CD8-positive, alpha-beta memory T cell (primary cell): ENCODE measurements around the gene ATAD3C. TPM values are rescaled to one million over a fixed set of nuclear protein-coding genes. Genes with fewer than 3 reads are reported as not detected.
"Not testable (repeated sequence)": the region's sequence is repeated elsewhere in the genome, so short reads cannot be mapped to it uniquely, and the experiment has no call there.

ENCODE experiments used
- CTCF ChIA-PET: fragments of 350-600 bp; sonication (Branson Sonifier 250); formaldehyde crosslinking; loops from one replicate; lab custom pipeline; 2021; ENCODE audit warnings: antibody characterized with exemption; lab: Charles Lee
- POLR2A ChIA-PET: fragments of 350-600 bp; sonication (Branson Sonifier 250); formaldehyde crosslinking; loops from one replicate; lab custom pipeline; 2021; ENCODE audit warnings: antibody characterized with exemption; lab: Charles Lee
- DNase-seq, 5 donors: peaks; one replicate each; pipeline versions ENCODE4 v3.0.0 to v3.0.0-alpha.2; 2020 to 2022; ENCODE audit warnings: mixed read lengths in 1 of 5
- H3K27ac ChIP-seq: one replicate; pipeline ENCODE4 v1.7.0; 2013; ENCODE audit warnings: low read depth, mild to moderate bottlenecking, low read length, moderate library complexity
- H3K27me3 ChIP-seq: 2 replicates; pipeline ENCODE4 v1.7.0; 2013; ENCODE audit warnings: low read length, mild to moderate bottlenecking; ENCODE audit not compliant: insufficient read depth, poor library complexity, severe bottlenecking
- H3K36me3 ChIP-seq: 2 replicates; pipeline ENCODE4 v1.7.0; 2013; ENCODE audit warnings: mild to moderate bottlenecking, low read length, moderate library complexity; ENCODE audit not compliant: insufficient read depth
- H3K4me1 ChIP-seq: 2 replicates; pipeline ENCODE4 v1.7.0; 2013; ENCODE audit warnings: mild to moderate bottlenecking, low read length, moderate library complexity; ENCODE audit not compliant: insufficient read depth
- H3K4me3 ChIP-seq: 2 replicates; pipeline ENCODE4 v1.7.0; 2013; ENCODE audit warnings: mild to moderate bottlenecking, low read length
- H3K9me3 ChIP-seq: 2 replicates; pipeline ENCODE4 v1.7.0; 2013; ENCODE audit warnings: mild to moderate bottlenecking, low read length
- H3K27ac Mint-ChIP-seq, 8 donors: one replicate each; pipeline ENCODE4 v1.8.0; 2020 to 2021; ENCODE audit warnings: mixed read lengths in 8 of 8, mild to moderate bottlenecking in 6 of 8, inconsistent platforms in 3 of 8, moderate library complexity in 3 of 8
- H3K27me3 Mint-ChIP-seq, 2 donors: one replicate each; pipeline ENCODE4 v1.8.0; 2020 to 2021; ENCODE audit warnings: mixed read lengths in 2 of 2, mild to moderate bottlenecking in 1 of 2, moderate library complexity in 1 of 2
- H3K36me3 Mint-ChIP-seq, 3 donors: one replicate each; pipeline ENCODE4 v1.8.0; 2020 to 2021; ENCODE audit warnings: mixed read lengths in 3 of 3, inconsistent platforms in 1 of 3, mild to moderate bottlenecking in 1 of 3
- H3K4me1 Mint-ChIP-seq, 3 donors: one replicate each; pipeline ENCODE4 v1.8.0; 2020 to 2021; ENCODE audit warnings: mixed read lengths in 3 of 3, inconsistent platforms in 1 of 3, mild to moderate bottlenecking in 1 of 3
- H3K4me3 Mint-ChIP-seq, 7 donors: one replicate each; pipeline ENCODE4 v1.8.0; 2020 to 2021; ENCODE audit warnings: mixed read lengths in 7 of 7, mild to moderate bottlenecking in 6 of 7, moderate library complexity in 4 of 7, inconsistent platforms in 2 of 7
- H3K9me3 Mint-ChIP-seq, 5 donors: one replicate each; pipeline ENCODE4 v1.8.0; 2020 to 2022; ENCODE audit warnings: mixed read lengths in 5 of 5, mild to moderate bottlenecking in 3 of 5, moderate library complexity in 2 of 5, inconsistent platforms in 1 of 5
- polyA plus RNA-seq: library from polyadenylated mRNA; unstranded; fragments of 300-500 nt; fragmentation: Illumina TruSeq; gene quantifications from one replicate; pipeline ENCODE4 v1.2.3, GENCODE V29; 2021
- total RNA-seq, 2 experiments: library from RNA; stranded (reverse); gene quantifications; one replicate each; pipeline ENCODE4 v1.2.3, GENCODE V29; 2021

Gene ATAD3C
- total and polyA plus RNA-seq, 3 experiments from 2014 or later, result 0.53 to 4.3 (median 1.9) TPM

DNA sequence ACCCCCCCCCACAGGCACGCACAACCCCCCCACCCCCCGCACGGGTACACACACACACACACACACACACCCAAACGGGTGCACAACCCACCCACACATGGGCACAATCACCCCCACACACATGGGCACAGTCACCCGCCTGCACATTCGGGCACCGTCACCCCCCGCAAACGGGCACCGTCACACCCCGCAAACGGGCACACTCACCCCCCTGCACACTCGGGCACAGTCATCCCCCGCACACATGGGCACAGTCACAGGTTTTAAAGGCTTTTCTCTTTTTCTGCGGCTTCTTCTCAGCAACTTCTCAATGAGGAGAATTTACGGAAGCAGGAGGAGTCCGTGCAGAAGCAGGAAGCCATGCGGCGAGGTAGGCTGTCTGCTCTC lies 69.1 kb downstream of the ATAD3C start:
- H3K27ac Mint-ChIP-seq, H3K27ac ChIP-seq, H3K4me1 Mint-ChIP-seq, H3K9me3 Mint-ChIP-seq, H3K27me3 ChIP-seq, H3K9me3 ChIP-seq, POLR2A ChIA-PET, CTCF ChIA-PET, H3K4me3 ChIP-seq, H3K36me3 ChIP-seq, DNase-seq, H3K4me1 ChIP-seq, H3K4me3 Mint-ChIP-seq, H3K27me3 Mint-ChIP-seq: not testable (repeated sequence)
- peaks cover 0 to 42% (median 8%) of the 10 kb centered on the region in 3 donors for H3K36me3 Mint-ChIP-seq

Other genes with a start within 250 kb of the ATAD3C start
- 10 to 100 TPM; 91.0 to 97.1 TPM for gene TNFRSF18, start 243.1 kb upstream of the ATAD3C start, total RNA-seq
- gene TNFRSF18, start 243.1 kb upstream of the ATAD3C start, polyA plus RNA-seq, result 2.0 TPM
- 100 to 1,000 TPM; 180 to 193 TPM for gene TNFRSF4, start 235.5 kb upstream of the ATAD3C start, total RNA-seq
- 1.9 TPM for gene TNFRSF4, start 235.5 kb upstream of the ATAD3C start, polyA plus RNA-seq
- gene SDF4, start 217.7 kb upstream of the ATAD3C start, total RNA-seq, result 100 to 1,000 TPM; 158 to 169 TPM
- gene SDF4, start 217.7 kb upstream of the ATAD3C start, polyA plus RNA-seq, result 108 TPM
- gene B3GALT6, start 217.5 kb upstream of the ATAD3C start, total RNA-seq, result 10 to 100 TPM; 23.7 to 24.1 TPM
- 16.4 TPM for gene B3GALT6, start 217.5 kb upstream of the ATAD3C start, polyA plus RNA-seq
- 1 to 10 TPM in 1 of 2 experiments, under 1 TPM in 1; 0.51 to 1.1 TPM for gene C1QTNF12, start 203.0 kb upstream of the ATAD3C start, total RNA-seq
- gene C1QTNF12, start 203.0 kb upstream of the ATAD3C start, polyA plus RNA-seq, result not detected
- gene UBE2J2, start 175.8 kb upstream of the ATAD3C start, total RNA-seq, result 10 to 100 TPM; 76.7 to 79.3 TPM
- 79.7 TPM for gene UBE2J2, start 175.8 kb upstream of the ATAD3C start, polyA plus RNA-seq
- gene SCNN1D, start 169.3 kb upstream of the ATAD3C start, total RNA-seq, result 1 to 10 TPM; 2.9 to 5.0 TPM
- 0.09 TPM for gene SCNN1D, start 169.3 kb upstream of the ATAD3C start, polyA plus RNA-seq
- gene ACAP3, start 141.8 kb upstream of the ATAD3C start, total RNA-seq, result 10 to 100 TPM; 36.4 to 38.8 TPM
- 6.9 TPM for gene ACAP3, start 141.8 kb upstream of the ATAD3C start, polyA plus RNA-seq
- gene PUSL1, start 141.1 kb upstream of the ATAD3C start, total RNA-seq, result 10 to 100 TPM; 32.9 to 34.3 TPM
- gene PUSL1, start 141.1 kb upstream of the ATAD3C start, polyA plus RNA-seq, result 22.0 TPM
- 100 to 1,000 TPM; 117 to 118 TPM for gene INTS11, start 125.0 kb upstream of the ATAD3C start, total RNA-seq
- gene INTS11, start 125.0 kb upstream of the ATAD3C start, polyA plus RNA-seq, result 70.5 TPM
- 10 to 100 TPM; 17.6 to 18.3 TPM for gene CPTP, start 124.9 kb upstream of the ATAD3C start, total RNA-seq
- 23.6 TPM for gene CPTP, start 124.9 kb upstream of the ATAD3C start, polyA plus RNA-seq
- gene TAS1R3, start 118.4 kb upstream of the ATAD3C start, total RNA-seq, result under 1 TPM; 0.53 to 0.62 TPM
- 0.28 TPM for gene TAS1R3, start 118.4 kb upstream of the ATAD3C start, polyA plus RNA-seq
- gene DVL1, start 100.3 kb upstream of the ATAD3C start, total RNA-seq, result 10 to 100 TPM; 39.7 to 41.1 TPM
- gene DVL1, start 100.3 kb upstream of the ATAD3C start, polyA plus RNA-seq, result 1.6 TPM
- under 1 TPM; 0.26 to 0.29 TPM for gene MXRA8, start 91.1 kb upstream of the ATAD3C start, total RNA-seq
- 0.61 TPM for gene MXRA8, start 91.1 kb upstream of the ATAD3C start, polyA plus RNA-seq
- 100 to 1,000 TPM; 159 to 169 TPM for gene AURKAIP1, start 74.5 kb upstream of the ATAD3C start, total RNA-seq
- gene AURKAIP1, start 74.5 kb upstream of the ATAD3C start, polyA plus RNA-seq, result 157 TPM
- 100 to 1,000 TPM; 119 to 124 TPM for gene CCNL2, start 50.4 kb upstream of the ATAD3C start, total RNA-seq
- 29.0 TPM for gene CCNL2, start 50.4 kb upstream of the ATAD3C start, polyA plus RNA-seq
- gene MRPL20, start 42.4 kb upstream of the ATAD3C start, total RNA-seq, result 100 to 1,000 TPM; 206 to 208 TPM
- gene MRPL20, start 42.4 kb upstream of the ATAD3C start, polyA plus RNA-seq, result 198 TPM
- not detected for gene ANKRD65, start 28.4 kb upstream of the ATAD3C start, total RNA-seq
- not detected for gene ANKRD65, start 28.4 kb upstream of the ATAD3C start, polyA plus RNA-seq
- gene VWA1, start 14.0 kb upstream of the ATAD3C start, total RNA-seq, result under 1 TPM in 1 of 2 experiments, not detected in 1; 0.31 TPM
- not detected for gene VWA1, start 14.0 kb upstream of the ATAD3C start, polyA plus RNA-seq
- 10 to 100 TPM; 81.6 to 86.6 TPM for gene ATAD3B, start 22.1 kb downstream of the ATAD3C start, total RNA-seq
- 7.9 TPM for gene ATAD3B, start 22.1 kb downstream of the ATAD3C start, polyA plus RNA-seq
- gene ATAD3A, start 62.5 kb downstream of the ATAD3C start, total RNA-seq, result 10 to 100 TPM; 97.4 to 98.7 TPM
- gene ATAD3A, start 62.5 kb downstream of the ATAD3C start, polyA plus RNA-seq, result 16.0 TPM
- gene TMEM240, start 90.9 kb downstream of the ATAD3C start, total RNA-seq, result under 1 TPM; 0.33 to 0.59 TPM
- not detected for gene TMEM240, start 90.9 kb downstream of the ATAD3C start, polyA plus RNA-seq
- 100 to 1,000 TPM; 123 to 128 TPM for gene SSU72, start 125.2 kb downstream of the ATAD3C start, total RNA-seq
- gene SSU72, start 125.2 kb downstream of the ATAD3C start, polyA plus RNA-seq, result 231 TPM
- 1 to 10 TPM; 2.9 to 3.1 TPM for gene FNDC10, start 150.4 kb downstream of the ATAD3C start, total RNA-seq
- gene FNDC10, start 150.4 kb downstream of the ATAD3C start, polyA plus RNA-seq, result 1.1 TPM
- gene MIB2, start 165.8 kb downstream of the ATAD3C start, total RNA-seq, result 10 to 100 TPM; 45.7 to 46.6 TPM
- gene MIB2, start 165.8 kb downstream of the ATAD3C start, polyA plus RNA-seq, result 40.4 TPM
- gene MMP23B, start 182.5 kb downstream of the ATAD3C start, total RNA-seq, result 1 to 10 TPM; 2.1 to 2.9 TPM
- gene MMP23B, start 182.5 kb downstream of the ATAD3C start, polyA plus RNA-seq, result 3.4 TPM
- gene CDK11B, start 209.3 kb downstream of the ATAD3C start, total RNA-seq, result 10 to 100 TPM; 42.2 to 45.6 TPM
- 18.3 TPM for gene CDK11B, start 209.3 kb downstream of the ATAD3C start, polyA plus RNA-seq
- 10 to 100 TPM; 29.7 to 29.9 TPM for gene SLC35E2B, start 243.1 kb downstream of the ATAD3C start, total RNA-seq
- 47.5 TPM for gene SLC35E2B, start 243.1 kb downstream of the ATAD3C start, polyA plus RNA-seq